CD14-positive monocyte (primary cell): ENCODE data around the gene FADS1. TPM values are rescaled to one million over a fixed set of nuclear protein-coding genes. Genes with fewer than 3 reads are reported as not detected.

ENCODE experiments used
- DNase-seq, 3 donors: peaks; one replicate each; pipeline ENCODE4 v3.0.0-alpha.2; 2011 to 2022
- H2AFZ ChIP-seq: 2 replicates; pipeline ENCODE4 v1.6.0; 2012; ENCODE audit warnings: mild to moderate bottlenecking, low read depth, low read length, inconsistent platforms; ENCODE audit not compliant: insufficient read depth, poor library complexity, severe bottlenecking
- H3K27ac ChIP-seq, 2 donors: 1 replicate in 1 of 2; 2 replicates in 1 of 2; pipeline ENCODE4 v1.5.1; 2012 to 2013; ENCODE audit warnings: low read length in 2 of 2, control low read depth in 1 of 2, inconsistent platforms in 1 of 2, low read depth in 1 of 2, mild to moderate bottlenecking in 1 of 2
- H3K27me3 ChIP-seq, 2 donors: one replicate each; pipeline versions ENCODE4 v1.6.0 to v1.6.1; 2011 to 2013; ENCODE audit warnings: low read length in 2 of 2; ENCODE audit not compliant: control insufficient read depth in 2 of 2, insufficient read depth in 2 of 2
- H3K36me3 ChIP-seq, 2 donors: replicated peaks in 1 of 2; 1 replicate in 1 of 2; 2 replicates in 1 of 2; pipeline versions ENCODE4 v1.5.1 to v1.6.1; 2012 to 2013; ENCODE audit warnings: low read length in 2 of 2, control low read depth in 1 of 2, inconsistent platforms in 1 of 2, mild to moderate bottlenecking in 1 of 2; ENCODE audit not compliant: insufficient read depth in 2 of 2, control insufficient read depth in 1 of 2
- H3K4me1 ChIP-seq, 2 donors: 1 replicate in 1 of 2; 2 replicates in 1 of 2; pipeline versions ENCODE4 v1.5.1 to v1.6.1; 2012 to 2013; ENCODE audit warnings: low read length in 2 of 2, control low read depth in 1 of 2, inconsistent platforms in 1 of 2, mild to moderate bottlenecking in 1 of 2, moderate library complexity in 1 of 2; ENCODE audit not compliant: insufficient read depth in 2 of 2, control insufficient read depth in 1 of 2
- H3K4me2 ChIP-seq: replicated peaks from 2 replicates; pipeline ENCODE3; 2012; ENCODE audit warnings: low read length, moderate library complexity, mild to moderate bottlenecking; ENCODE audit not compliant: poor library complexity, severe bottlenecking; ENCODE audit errors: extremely low read depth
- H3K4me3 ChIP-seq, 3 experiments: fragments of 200-600 bp in 1 of 3; sonication (generic) in 1 of 3; replicated peaks in 1 of 3; 1 replicate in 2 of 3; 2 replicates in 1 of 3; pipeline ENCODE4 v1.5.1; 2011 to 2013; ENCODE audit warnings: low read length in 3 of 3, mild to moderate bottlenecking in 3 of 3, control low read depth in 2 of 3, low read depth in 2 of 3, inconsistent platforms in 1 of 3, moderate library complexity in 1 of 3
- H3K79me2 ChIP-seq: 2 replicates; pipeline ENCODE4 v1.6.0; 2012; ENCODE audit warnings: mild to moderate bottlenecking, control low read depth, inconsistent platforms, low read length, moderate library complexity; ENCODE audit not compliant: insufficient read depth
- H3K9ac ChIP-seq: 2 replicates; pipeline ENCODE4 v1.6.0; 2017; ENCODE audit warnings: low read length, mild to moderate bottlenecking; ENCODE audit not compliant: insufficient read depth, poor library complexity, severe bottlenecking
- H3K9me3 ChIP-seq, 2 donors: replicated peaks in 1 of 2; 1 replicate in 1 of 2; 2 replicates in 1 of 2; pipeline versions ENCODE4 v1.5.1 to v1.6.1; 2012 to 2013; ENCODE audit warnings: low read length in 2 of 2, control low read depth in 1 of 2; ENCODE audit not compliant: control insufficient read depth in 1 of 2, insufficient read depth in 1 of 2
- H4K20me1 ChIP-seq: 2 replicates; pipeline ENCODE4 v1.6.0; 2012; ENCODE audit warnings: mild to moderate bottlenecking, low read length, control low read depth, moderate library complexity; ENCODE audit not compliant: insufficient read depth
- H3K27ac Mint-ChIP-seq, 7 donors: one replicate each; pipeline ENCODE4 v1.8.0; 2020; ENCODE audit warnings: mild to moderate bottlenecking in 7 of 7, mixed read lengths in 7 of 7, moderate library complexity in 6 of 7, inconsistent platforms in 2 of 7
- H3K27me3 Mint-ChIP-seq, 3 donors: one replicate each; pipeline ENCODE4 v1.8.0; 2021 to 2022; ENCODE audit warnings: low read depth in 3 of 3, mild to moderate bottlenecking in 3 of 3, mixed read lengths in 3 of 3, moderate library complexity in 3 of 3, inconsistent platforms in 1 of 3
- H3K36me3 Mint-ChIP-seq, 2 donors: one replicate each; pipeline ENCODE4 v1.8.0; 2020; ENCODE audit warnings: mixed read lengths in 2 of 2, inconsistent platforms in 1 of 2, mild to moderate bottlenecking in 1 of 2
- H3K4me1 Mint-ChIP-seq: one replicate; pipeline ENCODE4 v1.8.0; 2020; ENCODE audit warnings: mild to moderate bottlenecking, mixed read lengths
- H3K4me3 Mint-ChIP-seq, 2 donors: one replicate each; pipeline ENCODE4 v1.8.0; 2020; ENCODE audit warnings: mild to moderate bottlenecking in 2 of 2, mixed read lengths in 2 of 2, moderate library complexity in 1 of 2
- H3K9me3 Mint-ChIP-seq, 7 donors: one replicate each; pipeline ENCODE4 v1.8.0; 2020 to 2022; ENCODE audit warnings: mixed read lengths in 7 of 7, mild to moderate bottlenecking in 6 of 7, moderate library complexity in 6 of 7, inconsistent platforms in 2 of 7
- WGBS: methylation state at CpG from one replicate; pipeline ENCODE4 v1.1.5; 2013; ENCODE audit warnings: missing lambda C conversion rate; ENCODE audit not compliant: insufficient coverage; 5-methylcytosine and 5-hydroxymethylcytosine counted together
- intact Hi-C, 2 donors: fragments of 100-400 bp; cut with micrococcal nuclease; formaldehyde crosslinking; loops; one replicate each; pipeline versions ENCODE4 v1.15.0 to v1.15.1; 2023
- polyA plus RNA-seq, 3 donors: library from polyadenylated mRNA; depleted of rRNA in 1 of 3; unstranded in 2 of 3; stranded (reverse) in 1 of 3; fragments of 300-500 nt in 2 of 3; fragments of >200 nt in 1 of 3; fragmentation: Illumina TruSeq in 2 of 3; gene quantifications; 1 replicate in 2 of 3; 2 replicates in 1 of 3; pipeline ENCODE4 v1.2.3, GENCODE V29; 2012 to 2021
- TF ChIP-seq, protein P1 (sequence below): fragments of 200-600 bp; IDR thresholded peaks from one replicate; pipeline ENCODE4 v1.8.0; 2022; ENCODE audit warnings: antibody characterized with exemption, mild to moderate bottlenecking

The FADS1 gene
- polyA plus RNA-seq, 3 donors: 10.6 to 31.8 (median 29.2) TPM

DNA sequence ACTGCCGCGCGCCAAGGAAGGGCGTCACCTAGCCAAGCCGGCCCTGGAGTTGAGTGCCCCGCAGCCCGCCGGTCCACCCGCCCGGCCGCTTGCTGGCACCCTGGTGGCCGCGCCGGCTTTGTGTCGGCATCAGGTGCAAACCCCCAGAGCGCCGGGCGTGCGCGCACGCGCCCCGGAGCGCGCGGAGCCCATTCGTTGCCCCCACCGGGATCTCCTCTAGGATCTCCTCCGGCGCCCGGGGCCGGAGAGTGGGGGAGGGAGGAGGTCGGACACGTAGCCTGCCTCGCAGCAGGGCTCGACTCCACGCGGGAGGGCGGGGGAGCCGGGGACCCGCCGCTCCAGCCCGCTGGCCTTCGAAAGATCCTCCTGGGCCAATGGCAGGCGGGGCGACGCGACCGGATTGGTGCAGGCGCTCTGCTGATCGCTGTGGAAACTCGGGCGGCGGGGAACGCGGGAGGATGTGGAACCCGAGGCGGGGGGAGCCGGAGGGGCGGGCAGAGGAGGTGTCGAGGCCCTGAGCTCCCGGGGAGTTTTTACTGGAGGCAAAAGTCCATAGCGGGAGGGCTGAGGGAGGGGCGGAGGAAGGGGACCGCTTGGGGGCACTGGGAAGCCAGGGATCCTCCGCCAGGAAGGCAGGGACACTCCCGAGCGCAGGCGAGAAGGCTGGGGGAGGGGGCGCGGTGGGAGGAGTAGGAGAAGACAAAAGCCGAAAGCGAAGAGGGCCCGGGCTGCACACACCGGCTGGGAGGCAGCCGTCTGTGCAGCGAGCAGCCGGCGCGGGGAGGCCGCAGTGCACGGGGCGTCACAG, 11.0 kb upstream of the FADS1 start, which contains the start of gene FADS2:
TSS of gene FADS2 (plus strand) at position 730 of the 808 bp plus-strand sequence. CDS start 91 bp downstream, outside the sequence.
- peaks cover 0 to 15% of the 10 kb centered on the region in 2 donors for H3K27me3 ChIP-seq
- intact Hi-C loops: no loop called here
- H3K9me3 Mint-ChIP-seq: peaks cover 0 to 3% (median 0%) of the 10 kb centered on the region in 7 donors
- peaks cover 17 to 21% (median 18%) of the 10 kb centered on the region in 3 donors for H3K27me3 Mint-ChIP-seq
- WGBS: under 1% methylated on average over 81 of the region's 83 CpGs
- no peaks in the 10 kb centered on the region for H3K9me3 ChIP-seq
- peaks cover 53% of the 10 kb centered on the region for H3K4me1 Mint-ChIP-seq
- TF ChIP-seq, protein P1, sequence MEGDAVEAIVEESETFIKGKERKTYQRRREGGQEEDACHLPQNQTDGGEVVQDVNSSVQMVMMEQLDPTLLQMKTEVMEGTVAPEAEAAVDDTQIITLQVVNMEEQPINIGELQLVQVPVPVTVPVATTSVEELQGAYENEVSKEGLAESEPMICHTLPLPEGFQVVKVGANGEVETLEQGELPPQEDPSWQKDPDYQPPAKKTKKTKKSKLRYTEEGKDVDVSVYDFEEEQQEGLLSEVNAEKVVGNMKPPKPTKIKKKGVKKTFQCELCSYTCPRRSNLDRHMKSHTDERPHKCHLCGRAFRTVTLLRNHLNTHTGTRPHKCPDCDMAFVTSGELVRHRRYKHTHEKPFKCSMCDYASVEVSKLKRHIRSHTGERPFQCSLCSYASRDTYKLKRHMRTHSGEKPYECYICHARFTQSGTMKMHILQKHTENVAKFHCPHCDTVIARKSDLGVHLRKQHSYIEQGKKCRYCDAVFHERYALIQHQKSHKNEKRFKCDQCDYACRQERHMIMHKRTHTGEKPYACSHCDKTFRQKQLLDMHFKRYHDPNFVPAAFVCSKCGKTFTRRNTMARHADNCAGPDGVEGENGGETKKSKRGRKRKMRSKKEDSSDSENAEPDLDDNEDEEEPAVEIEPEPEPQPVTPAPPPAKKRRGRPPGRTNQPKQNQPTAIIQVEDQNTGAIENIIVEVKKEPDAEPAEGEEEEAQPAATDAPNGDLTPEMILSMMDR: no peak
- peak within 1 kb of the TSS; percentile 69 to 89 (median 86) for H3K27ac Mint-ChIP-seq
- H3K79me2 ChIP-seq: peaks cover 15% of the 10 kb centered on the region
- H3K4me3 Mint-ChIP-seq: peak within 1 kb of the TSS; percentile 88 to 95
- H3K27ac ChIP-seq: peak within 1 kb of the TSS; percentile 59 to 70
- H4K20me1 ChIP-seq: no peaks in the 10 kb centered on the region
- H3K4me2 ChIP-seq: peak within 1 kb of the TSS; percentile 97
- peaks cover 53 to 61% of the 10 kb centered on the region in 2 donors for H3K4me1 ChIP-seq
- peak within 1 kb of the TSS; percentile 42 to 77 (median 63) for H3K4me3 ChIP-seq
- peak within 1 kb of the TSS; percentile 92 for H2AFZ ChIP-seq
- DNase-seq: peak; percentile 46 to 67 (median 67)
- H3K9ac ChIP-seq: peak within 1 kb of the TSS; percentile 64
- peaks cover 2 to 5% of the 10 kb centered on the region in 2 donors for H3K36me3 Mint-ChIP-seq
- no peaks in the 10 kb centered on the region for H3K36me3 ChIP-seq

- Mint-ChIP-seq H3K27me3 (peaks cover 17 to 19% (median 18%) of the 10 kb centered on the region in 3 donors), H3K36me3 (peaks cover 0 to 3% of the 10 kb centered on the region in 2 donors), H3K4me1 (peaks cover 47% of the 10 kb centered on the region), H3K9me3 (peaks cover 0 to 3% (median 0%) of the 10 kb centered on the region in 7 donors), H3K27ac (peak overlapping the region; percentile 69 to 89 (median 82)), H3K4me3 (peak overlapping the region; percentile 88 to 95)
- peak; percentile 58 to 72 (median 71) for DNase-seq
- 5% methylated on average over 18 of the region's 23 CpGs for WGBS
- TF ChIP-seq, protein P1: no peak
- Histone ChIP-seq H3K27me3 (peaks cover 0 to 15% of the 10 kb centered on the region in 2 donors), H3K27ac (peak overlapping the region; percentile 59 to 70), H3K4me3 (peak overlapping the region; percentile 42 to 77 (median 63)), H3K4me1 (peaks cover 48 to 55% of the 10 kb centered on the region in 2 donors), H3K4me2 (peak overlapping the region; percentile 97), H3K9me3 (no peaks in the 10 kb centered on the region), H4K20me1 (no peaks in the 10 kb centered on the region), H3K79me2 (peaks cover 9% of the 10 kb centered on the region), H3K36me3 (no peaks in the 10 kb centered on the region), H3K9ac (peak overlapping the region; percentile 64), H2AFZ (peak overlapping the region; percentile 92)
- intact Hi-C loops: no loop called here
These were observed 10.2 kb upstream of the FADS1 start for GRCh38 chr11:61826930-61827570.
